Measurements from ENCODE around the gene VPS41. TPM values are rescaled to one million over a fixed set of nuclear protein-coding genes. Genes with fewer than 3 reads are reported as not detected.

Gene VPS41
- total and polyA plus RNA-seq, 10 of the 15 experiments (the other 5 are each of a cell fraction or from before 2014, with no cell fraction given) = 15.3 to 63.2 (median 47.0) TPM

DNA sequence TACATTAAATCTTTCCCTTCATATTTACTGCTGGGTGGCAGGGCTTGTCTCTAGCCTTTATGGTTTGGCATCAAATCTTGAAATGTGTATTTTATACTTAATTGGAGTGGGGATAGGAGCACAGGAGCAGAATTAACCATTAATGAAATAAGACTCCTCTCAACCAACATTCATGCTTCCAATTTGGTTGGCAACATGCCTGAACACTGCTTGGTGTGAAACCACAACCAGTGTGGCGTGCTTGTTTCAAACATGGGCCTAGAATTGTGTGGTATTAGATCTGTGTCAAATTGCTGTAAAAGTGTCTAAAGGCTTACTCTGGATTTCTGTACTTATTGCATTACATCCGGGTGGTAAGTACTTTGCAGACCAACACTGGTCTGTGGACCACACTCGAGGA, 25.1 kb upstream of the VPS41 start:
- ATAC-seq (peak; percentile 27; the same call in 2 of the 3 replicates), FAIRE-seq (no peak), DNase-seq (ENCODE audit: low read depth, low spot score) (no peak)
- Histone ChIP-seq H3K79me2 (ENCODE audit: control insufficient read depth, insufficient read depth, low read length) (no peaks in the 10 kb centered on the region), H3K36me3 (ENCODE audit: control insufficient read depth in 2 of 2, insufficient read depth in 2 of 2, low read length in 1 of 2) (no peaks in the 10 kb centered on the region), H3K9ac (ENCODE audit: control insufficient read depth, insufficient read depth, low read length) (no peak overlapping the region), H3K4me1 (ENCODE audit: control insufficient read depth, insufficient read depth, low read length) (no peaks in the 10 kb centered on the region), H2AFZ (ENCODE audit: control insufficient read depth, low read depth, low read length) (no peak overlapping the region), H3K27ac (ENCODE audit: control insufficient read depth, insufficient read depth) (no peak overlapping the region), H3K27me3 (replicated peaks in 1 of 2; ENCODE audit: control insufficient read depth in 2 of 2, insufficient read depth in 2 of 2, low read length in 1 of 2) (no peaks in the 10 kb centered on the region), H3K4me2 (ENCODE audit: control insufficient read depth, insufficient read depth) (no peak overlapping the region), H4K20me1 (ENCODE audit: control insufficient read depth, insufficient read depth) (no peaks in the 10 kb centered on the region; the same call in 1 of the 2 replicates), H3K9me3 (replicated peaks; ENCODE audit: control insufficient read depth, insufficient read depth, low read length) (no peaks in the 10 kb centered on the region), H3K4me3 (no peak overlapping the region)
- RAD21 ChIA-PET (ENCODE audit: unreplicated experiment) = interaction anchor here (1.0 to 1.4 kb wide), 3 partner anchors 529 to 535 kb away, joined by 3 to 9 read pairs (median 6); no protein-coding TSS in a partner anchor
- SMC1A ChIA-PET (ENCODE audit: uncharacterized antibody, unreplicated experiment) = interaction anchor here (1.1 to 2.2 kb wide), 4 partner anchors 523 to 595 kb away, joined by 3 to 11 read pairs (median 3); no protein-coding TSS in a partner anchor
- 33% methylated on average over 3 of the region's 3 CpGs for WGBS (ENCODE audit: insufficient coverage, insufficient replicate concordance, low lambda C conversion rate, missing lambda C conversion rate)
- POLR2A ChIA-PET = no interaction called here
- intact Hi-C loops (cut with micrococcal nuclease; ENCODE audit: unreplicated experiment) = no loop called here
- no TSS peak for BruUV-seq (replicated peaks)
- in situ Hi-C loops (cut with MboI) = loop anchor here (5.0 kb wide), 2 partner anchors 528 to 583 kb away; no protein-coding TSS in a partner anchor
- CTCF ChIA-PET = interaction anchor here (0.5 to 2.4 kb wide), 15 partner anchors 11 to 1724 kb away, joined by 3 to 43 read pairs (median 5); no protein-coding TSS in a partner anchor
- TF ChIP-seq IKZF1 (conservative IDR thresholded peaks at IDR 0.05) (no peak), HDGF (IDR thresholded peaks at IDR 0.05) (no peak), JUND (IDR thresholded peaks at IDR 0.05; ENCODE audit: low read depth, low read length) (no peak), KDM1A (IDR thresholded peaks at IDR 0.05; ENCODE audit: borderline replicate concordance) (no peak), IKZF2 (IDR thresholded peaks at IDR 0.05) (no peak), EED (IDR thresholded peaks at IDR 0.05; ENCODE audit: low read depth) (no peak), SREBF2 (IDR thresholded peaks at IDR 0.05; ENCODE audit: low read length) (no peak), MXI1 (IDR thresholded peaks at IDR 0.05; ENCODE audit: low read depth, low read length) (no peak), SRF (IDR thresholded peaks at IDR 0.05; ENCODE audit: low read depth in 2 of 2, low read length in 2 of 2) (no peak), SUPT20H (IDR thresholded peaks at IDR 0.05; ENCODE audit: borderline replicate concordance, control insufficient read depth, low read depth, low read length) (no peak), GABPA (IDR thresholded peaks at IDR 0.05; ENCODE audit: low read depth) (no peak)
- TF ChIP-seq, protein P1, sequence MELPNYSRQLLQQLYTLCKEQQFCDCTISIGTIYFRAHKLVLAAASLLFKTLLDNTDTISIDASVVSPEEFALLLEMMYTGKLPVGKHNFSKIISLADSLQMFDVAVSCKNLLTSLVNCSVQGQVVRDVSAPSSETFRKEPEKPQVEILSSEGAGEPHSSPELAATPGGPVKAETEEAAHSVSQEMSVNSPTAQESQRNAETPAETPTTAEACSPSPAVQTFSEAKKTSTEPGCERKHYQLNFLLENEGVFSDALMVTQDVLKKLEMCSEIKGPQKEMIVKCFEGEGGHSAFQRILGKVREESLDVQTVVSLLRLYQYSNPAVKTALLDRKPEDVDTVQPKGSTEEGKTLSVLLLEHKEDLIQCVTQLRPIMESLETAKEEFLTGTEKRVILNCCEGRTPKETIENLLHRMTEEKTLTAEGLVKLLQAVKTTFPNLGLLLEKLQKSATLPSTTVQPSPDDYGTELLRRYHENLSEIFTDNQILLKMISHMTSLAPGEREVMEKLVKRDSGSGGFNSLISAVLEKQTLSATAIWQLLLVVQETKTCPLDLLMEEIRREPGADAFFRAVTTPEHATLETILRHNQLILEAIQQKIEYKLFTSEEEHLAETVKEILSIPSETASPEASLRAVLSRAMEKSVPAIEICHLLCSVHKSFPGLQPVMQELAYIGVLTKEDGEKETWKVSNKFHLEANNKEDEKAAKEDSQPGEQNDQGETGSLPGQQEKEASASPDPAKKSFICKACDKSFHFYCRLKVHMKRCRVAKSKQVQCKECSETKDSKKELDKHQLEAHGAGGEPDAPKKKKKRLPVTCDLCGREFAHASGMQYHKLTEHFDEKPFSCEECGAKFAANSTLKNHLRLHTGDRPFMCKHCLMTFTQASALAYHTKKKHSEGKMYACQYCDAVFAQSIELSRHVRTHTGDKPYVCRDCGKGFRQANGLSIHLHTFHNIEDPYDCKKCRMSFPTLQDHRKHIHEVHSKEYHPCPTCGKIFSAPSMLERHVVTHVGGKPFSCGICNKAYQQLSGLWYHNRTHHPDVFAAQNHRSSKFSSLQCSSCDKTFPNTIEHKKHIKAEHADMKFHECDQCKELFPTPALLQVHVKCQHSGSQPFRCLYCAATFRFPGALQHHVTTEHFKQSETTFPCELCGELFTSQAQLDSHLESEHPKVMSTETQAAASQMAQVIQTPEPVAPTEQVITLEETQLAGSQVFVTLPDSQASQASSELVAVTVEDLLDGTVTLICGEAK (IDR thresholded peaks at IDR 0.05; ENCODE audit: borderline replicate concordance) = no peak
- TF ChIP-seq, protein P2, sequence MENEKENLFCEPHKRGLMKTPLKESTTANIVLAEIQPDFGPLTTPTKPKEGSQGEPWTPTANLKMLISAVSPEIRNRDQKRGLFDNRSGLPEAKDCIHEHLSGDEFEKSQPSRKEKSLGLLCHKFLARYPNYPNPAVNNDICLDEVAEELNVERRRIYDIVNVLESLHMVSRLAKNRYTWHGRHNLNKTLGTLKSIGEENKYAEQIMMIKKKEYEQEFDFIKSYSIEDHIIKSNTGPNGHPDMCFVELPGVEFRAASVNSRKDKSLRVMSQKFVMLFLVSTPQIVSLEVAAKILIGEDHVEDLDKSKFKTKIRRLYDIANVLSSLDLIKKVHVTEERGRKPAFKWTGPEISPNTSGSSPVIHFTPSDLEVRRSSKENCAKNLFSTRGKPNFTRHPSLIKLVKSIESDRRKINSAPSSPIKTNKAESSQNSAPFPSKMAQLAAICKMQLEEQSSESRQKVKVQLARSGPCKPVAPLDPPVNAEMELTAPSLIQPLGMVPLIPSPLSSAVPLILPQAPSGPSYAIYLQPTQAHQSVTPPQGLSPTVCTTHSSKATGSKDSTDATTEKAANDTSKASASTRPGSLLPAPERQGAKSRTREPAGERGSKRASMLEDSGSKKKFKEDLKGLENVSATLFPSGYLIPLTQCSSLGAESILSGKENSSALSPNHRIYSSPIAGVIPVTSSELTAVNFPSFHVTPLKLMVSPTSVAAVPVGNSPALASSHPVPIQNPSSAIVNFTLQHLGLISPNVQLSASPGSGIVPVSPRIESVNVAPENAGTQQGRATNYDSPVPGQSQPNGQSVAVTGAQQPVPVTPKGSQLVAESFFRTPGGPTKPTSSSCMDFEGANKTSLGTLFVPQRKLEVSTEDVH (IDR thresholded peaks at IDR 0.05; ENCODE audit: low read depth, partially characterized antibody) = no peak
- TF ChIP-seq, protein P3, sequence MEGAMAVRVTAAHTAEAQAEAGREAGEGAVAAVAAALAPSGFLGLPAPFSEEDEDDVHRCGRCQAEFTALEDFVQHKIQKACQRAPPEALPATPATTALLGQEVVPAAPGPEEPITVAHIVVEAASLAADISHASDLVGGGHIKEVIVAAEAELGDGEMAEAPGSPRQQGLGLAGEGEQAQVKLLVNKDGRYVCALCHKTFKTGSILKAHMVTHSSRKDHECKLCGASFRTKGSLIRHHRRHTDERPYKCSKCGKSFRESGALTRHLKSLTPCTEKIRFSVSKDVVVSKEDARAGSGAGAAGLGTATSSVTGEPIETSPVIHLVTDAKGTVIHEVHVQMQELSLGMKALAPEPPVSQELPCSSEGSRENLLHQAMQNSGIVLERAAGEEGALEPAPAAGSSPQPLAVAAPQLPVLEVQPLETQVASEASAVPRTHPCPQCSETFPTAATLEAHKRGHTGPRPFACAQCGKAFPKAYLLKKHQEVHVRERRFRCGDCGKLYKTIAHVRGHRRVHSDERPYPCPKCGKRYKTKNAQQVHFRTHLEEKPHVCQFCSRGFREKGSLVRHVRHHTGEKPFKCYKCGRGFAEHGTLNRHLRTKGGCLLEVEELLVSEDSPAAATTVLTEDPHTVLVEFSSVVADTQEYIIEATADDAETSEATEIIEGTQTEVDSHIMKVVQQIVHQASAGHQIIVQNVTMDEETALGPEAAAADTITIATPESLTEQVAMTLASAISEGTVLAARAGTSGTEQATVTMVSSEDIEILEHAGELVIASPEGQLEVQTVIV (IDR thresholded peaks at IDR 0.05; ENCODE audit: borderline replicate concordance, partially characterized antibody) = no peak
